ENCODE measurements around the gene TOP2A.

TOP2A gene

GRCh38 chr17:40356990-40357881, 60.5 kb downstream of the TOP2A start:
- H3K27ac ChIP-seq: no peak overlapping the region
- TF ChIP-seq CTCF (IDR thresholded peaks at IDR 0.05): no peak
- no peak for TF ChIP-seq ZFX (IDR thresholded peaks at IDR 0.05; ENCODE audit: borderline replicate concordance)

- no peak for TF ChIP-seq ZFX (IDR thresholded peaks at IDR 0.05; ENCODE audit: borderline replicate concordance)
- H3K27ac ChIP-seq: no peak overlapping the region
These were observed 61.6 kb downstream of the TOP2A start for GRCh38 chr17:40355804-40356758.

GRCh38 chr17:40355123-40355803, 62.4 kb downstream of the TOP2A start:
- TF ChIP-seq CTCF (IDR thresholded peaks at IDR 0.05): peak; percentile 96
- no peak for TF ChIP-seq ZFX (IDR thresholded peaks at IDR 0.05; ENCODE audit: borderline replicate concordance)
- H3K27ac ChIP-seq: no peak overlapping the region

- no peak for TF ChIP-seq ZFX (IDR thresholded peaks at IDR 0.05; ENCODE audit: borderline replicate concordance)
- TF ChIP-seq CTCF (IDR thresholded peaks at IDR 0.05): no peak
These were observed 63.2 kb downstream of the TOP2A start for GRCh38 chr17:40354221-40355122.

GRCh38 chr17:40352779-40353394, 64.8 kb downstream of the TOP2A start:
- no peak overlapping the region for H3K27ac ChIP-seq
- TF ChIP-seq ZFX (IDR thresholded peaks at IDR 0.05; ENCODE audit: borderline replicate concordance): no peak
- TF ChIP-seq CTCF (IDR thresholded peaks at IDR 0.05): no peak

More at GRCh38 chr17:40354221-40355122, 63.2 kb downstream of the TOP2A start:
- H3K27ac ChIP-seq: no peak overlapping the region

GRCh38 chr17:40352237-40352778, 65.4 kb downstream of the TOP2A start:
- no peak overlapping the region for H3K27ac ChIP-seq
- TF ChIP-seq CTCF (IDR thresholded peaks at IDR 0.05) (no peak), ZFX (IDR thresholded peaks at IDR 0.05; ENCODE audit: borderline replicate concordance) (no peak)

Data from 22Rv1 (cell line).